ENCODE data around the gene ELMOD3. TPM values are rescaled to one million over a fixed set of nuclear protein-coding genes. Genes with fewer than 3 reads are reported as not detected.

ELMOD3 gene
- polyA plus RNA-seq, 1 of the 3 experiments (the other 2 are of a cell fraction) = 15.4 TPM

- no peak overlapping the region for H2AFZ ChIP-seq (ENCODE audit: low read depth)
- no peak overlapping the region for H3K27ac ChIP-seq (ENCODE audit: low read depth in 2 of 2, low read length in 1 of 2)
- H3K4me3 ChIP-seq (ENCODE audit: low read depth in 2 of 2, low read length in 1 of 2) = no peak overlapping the region
- peaks cover 8% of the 10 kb centered on the region; the same call in 1 of the 2 replicates for H3K79me2 ChIP-seq (ENCODE audit: insufficient read depth)
- H3K9me3 ChIP-seq = no peaks in the 10 kb centered on the region
- no peaks in the 10 kb centered on the region for H4K20me1 ChIP-seq (ENCODE audit: insufficient read depth)
- no peak overlapping the region for H3K9ac ChIP-seq
- peaks cover 9 to 21% of the 10 kb centered on the region in 2 experiments; a peak in 1 of 4 replicates for H3K4me1 ChIP-seq (ENCODE audit: control insufficient read depth in 1 of 2, insufficient read depth in 2 of 2, low read depth in 1 of 2, low read length in 1 of 2)
- no peak overlapping the region for H3K4me2 ChIP-seq
- no peaks in the 10 kb centered on the region for H3K36me3 ChIP-seq (replicated peaks in 1 of 2; ENCODE audit: control insufficient read depth in 1 of 2, insufficient read depth in 2 of 2, low read length in 1 of 2)
- TF ChIP-seq EP300 (IDR thresholded peaks at IDR 0.05; ENCODE audit: borderline replicate concordance in 1 of 2, low read depth in 1 of 2, low read length in 1 of 2) (no peak), RCOR1 (IDR thresholded peaks at IDR 0.05; ENCODE audit: low read length) (no peak), TCF12 (IDR thresholded peaks at IDR 0.05) (no peak), MXI1 (IDR thresholded peaks at IDR 0.05; ENCODE audit: low read depth, low read length) (no peak), RXRA (IDR thresholded peaks at IDR 0.05; ENCODE audit: borderline replicate concordance, low read depth) (no peak), RAD21 (IDR thresholded peaks at IDR 0.05; ENCODE audit: low read length) (no peak), NFIC (IDR thresholded peaks at IDR 0.05; ENCODE audit: borderline replicate concordance) (no peak), ELF1 (IDR thresholded peaks at IDR 0.05) (no peak), IRF3 (IDR thresholded peaks at IDR 0.05; ENCODE audit: low read depth, low read length) (no peak)
- H3F3A ChIP-seq (replicated peaks; ENCODE audit: insufficient read depth) = no peaks in the 10 kb centered on the region
- 77% methylated on average over 12 of the region's 12 CpGs for WGBS (ENCODE audit: low lambda C conversion rate)
- ChIA-PET CTCF (interaction anchor here (1.3 to 2.3 kb wide), 3 partner anchors 16 to 136 kb away, joined by 3 to 12 read pairs (median 5); no protein-coding TSS in a partner anchor), POLR2A (interaction anchor here (0.6 to 1.5 kb wide), 3 partner anchors 123 to 165 kb away, joined by 3 to 6 read pairs (median 3); partner anchors contain the start of gene MAT2A)
- no peaks in the 10 kb centered on the region for H3K27me3 ChIP-seq (ENCODE audit: insufficient read depth)
- H3K9me2 ChIP-seq = no peaks in the 10 kb centered on the region
- no peak for DNase-seq
Measured at GRCh38 chr2:85415980-85416650, 61.5 kb downstream of the ELMOD3 start.

GRCh38 chr2:85418132-85419008, 63.8 kb downstream of the ELMOD3 start, which contains the start of gene SH2D6:
TSS of gene SH2D6 (plus strand) at chr2:85418714. CDS start at chr2:85429466, 10,752 bp downstream.
- peaks cover 9 to 23% of the 10 kb centered on the region in 2 experiments; a peak in 1 of 4 replicates for H3K4me1 ChIP-seq (ENCODE audit: control insufficient read depth in 1 of 2, insufficient read depth in 2 of 2, low read depth in 1 of 2, low read length in 1 of 2)
- peak within 1 kb of the TSS; percentile 55 to 74 for H3K4me3 ChIP-seq (ENCODE audit: low read depth in 2 of 2, low read length in 1 of 2)
- H3K9me3 ChIP-seq = no peaks in the 10 kb centered on the region
- H3K36me3 ChIP-seq (replicated peaks in 1 of 2; ENCODE audit: control insufficient read depth in 1 of 2, insufficient read depth in 2 of 2, low read length in 1 of 2) = no peaks in the 10 kb centered on the region
- peak within 1 kb of the TSS; percentile 98 for H2AFZ ChIP-seq (ENCODE audit: low read depth)
- peak within 1 kb of the TSS; percentile 77 to 88 for H3K27ac ChIP-seq (ENCODE audit: low read depth in 2 of 2, low read length in 1 of 2)
- H3K4me2 ChIP-seq = peak within 1 kb of the TSS; percentile 90
- ChIA-PET POLR2A (interaction anchor here (0.6 to 4.5 kb wide), 16 partner anchors 11 to 366 kb away, joined by 3 to 106 read pairs (median 6); partner anchors contain the start of genes ELMOD3, GGCX, MAT2A and RETSAT), CTCF (interaction anchor here (1.4 to 8.0 kb wide), 8 partner anchors 20 to 135 kb away, joined by 3 to 364 read pairs (median 17); partner anchors contain the start of genes ELMOD3, GGCX, MAT2A and RETSAT)
- peaks cover 8% of the 10 kb centered on the region; the same call in 1 of the 2 replicates for H3K79me2 ChIP-seq (ENCODE audit: insufficient read depth)
- peak within 1 kb of the TSS; percentile 82 for H3K9ac ChIP-seq
- H4K20me1 ChIP-seq (ENCODE audit: insufficient read depth) = no peaks in the 10 kb centered on the region
- H3K27me3 ChIP-seq (ENCODE audit: insufficient read depth) = no peaks in the 10 kb centered on the region
- WGBS (ENCODE audit: low lambda C conversion rate) = 28% methylated on average over 35 of the region's 57 CpGs
- no peaks in the 10 kb centered on the region for H3K9me2 ChIP-seq
- peak; percentile 97 for DNase-seq
- no peaks in the 10 kb centered on the region for H3F3A ChIP-seq (replicated peaks; ENCODE audit: insufficient read depth)
- TF ChIP-seq ELF1 (IDR thresholded peaks at IDR 0.05) (peak; percentile 62; the same call in 1 of the 2 replicates), GABPA (IDR thresholded peaks at IDR 0.05; ENCODE audit: low read depth) (peak; percentile 65), SIN3A (IDR thresholded peaks at IDR 0.05; ENCODE audit: borderline replicate concordance, low read depth, low read length) (no peak), ZBTB33 (IDR thresholded peaks at IDR 0.05; ENCODE audit: borderline replicate concordance, low read depth) (no peak), GATA2 (CRISPR knock-in tag; IDR thresholded peaks at IDR 0.05) (peak; percentile 59), IRF3 (IDR thresholded peaks at IDR 0.05; ENCODE audit: low read depth, low read length) (no peak), MAX (IDR thresholded peaks at IDR 0.05; ENCODE audit: low read depth) (peak; percentile 80), PBX3 (IDR thresholded peaks at IDR 0.05) (no peak; the same call in 1 of the 2 replicates), NRF1 (IDR thresholded peaks at IDR 0.05; ENCODE audit: low read depth, low read length) (0 out of 2 replicates have a peak, but pooled peaks have one; percentile 28), CHD2 (IDR thresholded peaks at IDR 0.05; ENCODE audit: low read length, partially characterized antibody) (peak; percentile 50), MXI1 (IDR thresholded peaks at IDR 0.05; ENCODE audit: low read depth, low read length) (0 out of 2 replicates have a peak, but pooled peaks have one; percentile 44), MEF2A (IDR thresholded peaks at IDR 0.05; ENCODE audit: borderline replicate concordance, low read depth) (no peak), JUND (IDR thresholded peaks at IDR 0.05) (no peak)
